HG03460 (cell line): ENCODE measurements around the gene P3H2.

ENCODE experiments used
- ATAC-seq: cut with Tn5 transposase; IDR thresholded peaks from one replicate; pipeline ENCODE4 v1.9.1; 2021; ENCODE audit not compliant: unreplicated experiment

Gene P3H2

DNA sequence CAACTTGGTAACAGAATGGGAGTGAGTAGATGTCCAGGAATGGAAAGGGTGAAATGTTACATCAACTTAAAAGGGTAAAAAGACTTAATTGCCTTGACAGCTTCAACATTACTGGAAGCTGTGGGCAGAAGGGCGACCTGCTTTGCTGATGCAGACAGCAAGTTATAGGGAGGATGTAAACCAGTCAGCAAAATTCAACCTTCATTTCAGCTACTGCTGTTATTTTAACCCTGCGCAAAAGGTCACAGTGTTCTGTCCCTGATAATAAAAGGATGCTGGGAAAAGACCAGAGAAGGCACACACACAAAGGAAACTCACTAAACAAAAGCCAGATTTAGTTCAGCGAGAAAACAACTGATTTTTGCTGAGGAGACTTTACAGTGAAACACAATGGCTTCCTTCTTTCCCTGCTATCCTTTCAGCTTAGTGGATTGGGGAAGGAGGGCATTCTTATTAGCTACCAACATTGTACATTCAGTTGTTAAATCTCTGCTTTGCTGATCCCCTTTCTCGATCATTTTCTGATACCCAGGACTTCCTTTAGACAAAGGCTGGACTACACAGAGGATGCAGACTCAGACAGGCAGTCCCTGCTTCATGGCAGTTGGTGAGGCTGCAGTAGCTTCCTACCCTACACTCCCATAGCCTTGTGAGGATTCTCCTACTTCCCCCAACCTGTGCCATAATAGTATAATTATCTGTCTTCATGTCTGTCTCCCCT is 62.0 kb downstream of the P3H2 start:
- ATAC-seq, result no peak

DNA sequence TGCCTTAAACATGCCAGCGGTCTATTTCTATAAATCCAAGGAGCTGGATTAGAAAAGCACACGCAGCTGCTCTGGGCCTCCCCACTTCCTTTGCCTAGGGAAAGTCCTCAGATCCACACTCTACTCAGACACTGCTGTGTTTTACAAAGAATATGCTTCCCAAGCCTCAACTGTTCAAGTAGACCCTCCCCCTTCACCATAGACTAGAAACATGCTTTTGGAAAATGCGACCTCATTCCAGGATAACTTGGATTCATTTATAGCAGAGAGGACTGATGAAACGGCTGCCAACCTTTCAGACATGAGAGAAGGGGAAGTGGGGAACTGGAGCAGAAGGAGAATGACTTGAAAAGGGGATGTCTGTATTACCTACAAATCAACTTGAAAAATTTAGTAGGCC is 64.0 kb downstream of the P3H2 start:
- no peak for ATAC-seq

- ATAC-seq, result no peak
Observed at GRCh38 chr3:190055773-190056172, 64.9 kb downstream of the P3H2 start.

DNA sequence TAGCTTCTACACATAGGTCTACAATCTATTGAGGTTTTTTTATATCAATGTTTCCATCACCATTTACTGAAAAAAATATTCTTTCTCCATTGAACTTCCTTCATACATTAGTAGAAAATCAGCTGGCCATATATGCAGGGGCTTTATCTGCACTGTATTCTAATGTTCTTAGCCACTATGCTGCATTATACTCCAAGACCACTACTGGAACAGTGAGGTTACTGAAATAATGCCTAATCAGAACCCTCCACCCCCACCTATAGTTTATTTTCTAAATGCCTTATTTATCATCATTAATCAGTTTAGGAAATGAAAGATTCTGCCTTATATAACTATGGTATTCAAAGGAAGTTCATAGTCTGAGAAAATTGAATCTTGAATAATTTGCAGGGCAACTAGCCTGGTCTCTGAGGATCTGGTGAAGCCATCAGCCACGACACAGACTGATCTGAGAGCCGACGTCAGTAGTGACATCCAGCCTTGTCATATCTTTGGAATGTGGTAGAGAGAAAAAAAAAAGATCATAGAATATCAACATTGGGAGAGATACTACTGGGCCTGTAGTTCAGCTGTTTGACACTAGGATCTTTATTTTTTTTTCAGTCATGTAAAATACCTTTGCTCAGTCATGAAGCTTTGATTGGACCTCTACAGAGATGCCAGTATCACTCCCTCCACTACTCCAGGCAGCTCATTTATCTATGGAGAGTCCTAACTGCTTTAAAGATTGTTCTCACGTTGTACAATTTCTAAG is 66.6 kb downstream of the P3H2 start:
- no peak for ATAC-seq

GRCh38 chr3:190051641-190052040 is 69.1 kb downstream of the P3H2 start:
- ATAC-seq, result no peak

DNA sequence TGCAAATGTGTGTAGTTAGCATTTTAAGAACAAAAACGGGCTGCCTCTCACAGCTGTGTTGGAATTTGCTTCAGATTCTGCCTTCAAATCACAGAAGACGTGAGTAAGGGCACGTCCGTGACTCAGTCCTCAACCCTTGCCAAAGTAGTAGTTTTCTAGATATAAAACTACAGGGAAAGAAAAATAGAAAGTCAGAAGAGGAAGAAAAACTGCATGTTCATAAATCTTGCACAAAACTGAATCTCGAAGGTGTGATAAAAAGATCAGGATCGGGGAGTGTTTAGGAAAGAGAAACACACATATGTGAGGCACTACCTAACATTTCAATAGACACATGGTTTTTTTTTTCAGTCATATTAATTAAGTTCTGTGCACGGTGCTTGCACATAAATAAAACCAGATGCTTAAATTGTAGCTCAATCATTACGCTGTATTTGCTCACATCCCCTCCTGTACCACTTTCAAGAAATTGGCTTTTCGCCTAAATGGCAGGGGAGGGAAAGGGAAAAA is 71.7 kb downstream of the P3H2 start:
- ATAC-seq, result no peak

GRCh38 chr3:190044974-190045373 is 75.7 kb downstream of the P3H2 start:
- no peak for ATAC-seq

- ATAC-seq, result no peak
Observed at GRCh38 chr3:190044142-190044541, 76.6 kb downstream of the P3H2 start.

DNA sequence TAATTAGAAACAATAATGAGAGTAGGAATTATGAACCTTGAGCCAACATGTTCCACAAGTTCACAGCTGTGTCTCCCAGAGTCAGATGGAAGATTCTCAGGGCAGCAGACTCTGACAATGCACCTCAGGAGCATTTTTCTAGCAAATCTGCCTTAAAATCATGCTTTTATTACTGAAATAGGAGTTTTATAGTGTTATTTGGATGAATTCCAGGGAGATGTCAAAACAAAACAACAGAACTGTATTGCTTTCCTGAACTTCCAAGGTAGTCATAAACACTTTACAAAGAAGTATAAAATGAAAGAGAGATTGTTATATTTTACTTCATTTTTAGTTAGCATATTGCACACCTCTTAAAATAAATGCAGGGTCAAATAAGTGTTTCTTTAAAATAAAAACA is 77.0 kb downstream of the P3H2 start:
- no peak for ATAC-seq

GRCh38 chr3:190042558-190042957 is 78.1 kb downstream of the P3H2 start:
- no peak for ATAC-seq

GRCh38 chr3:190041333-190042041 is 79.2 kb downstream of the P3H2 start:
- ATAC-seq, result peak; percentile 54

DNA sequence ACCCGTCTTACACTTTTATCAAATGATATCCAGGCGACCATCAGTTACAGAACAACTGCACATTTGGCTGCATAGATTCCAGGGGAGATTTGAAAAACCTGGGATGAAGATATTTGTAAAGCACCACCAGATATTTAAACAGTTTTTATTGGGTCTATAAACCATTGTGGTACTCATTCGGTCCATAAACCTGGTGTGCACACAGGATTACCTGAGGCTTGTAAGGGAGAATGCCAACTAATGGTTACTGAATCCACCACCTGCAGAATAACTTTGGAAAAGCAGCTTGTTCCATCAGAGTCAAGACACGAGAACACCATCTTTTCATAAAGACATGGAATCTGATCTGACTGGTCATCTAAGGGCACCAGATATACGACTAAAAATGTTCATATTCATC is 80.6 kb downstream of the P3H2 start:
- no peak for ATAC-seq

- no peak for ATAC-seq
Observed at GRCh38 chr3:190038050-190038933, 82.4 kb downstream of the P3H2 start.

- ATAC-seq, result no peak
Observed at GRCh38 chr3:190036631-190037030, 84.1 kb downstream of the P3H2 start.

- ATAC-seq, result no peak
Observed at GRCh38 chr3:190034446-190034845, 86.3 kb downstream of the P3H2 start.

DNA sequence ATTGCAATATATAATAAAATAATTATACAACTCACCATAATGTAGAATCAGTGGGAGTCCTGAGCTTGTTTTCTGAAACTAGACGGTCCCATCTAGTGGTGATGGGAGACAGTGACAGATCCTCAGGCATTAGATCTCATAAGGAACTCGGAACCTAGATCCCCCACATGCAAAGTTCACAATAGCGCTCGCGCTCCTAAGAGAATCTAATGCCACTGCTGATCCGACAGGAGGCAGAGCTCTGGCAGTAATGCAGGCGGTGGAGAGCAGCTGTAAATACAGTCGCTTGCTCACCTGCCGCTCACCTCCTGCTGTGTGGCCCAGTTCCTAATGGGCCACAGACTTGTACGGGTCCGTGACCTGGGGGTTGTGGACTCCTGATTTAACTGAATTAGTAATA is 87.8 kb downstream of the P3H2 start:
- ATAC-seq, result no peak

GRCh38 chr3:190031887-190032752 is 88.6 kb downstream of the P3H2 start:
- ATAC-seq, result no peak

DNA sequence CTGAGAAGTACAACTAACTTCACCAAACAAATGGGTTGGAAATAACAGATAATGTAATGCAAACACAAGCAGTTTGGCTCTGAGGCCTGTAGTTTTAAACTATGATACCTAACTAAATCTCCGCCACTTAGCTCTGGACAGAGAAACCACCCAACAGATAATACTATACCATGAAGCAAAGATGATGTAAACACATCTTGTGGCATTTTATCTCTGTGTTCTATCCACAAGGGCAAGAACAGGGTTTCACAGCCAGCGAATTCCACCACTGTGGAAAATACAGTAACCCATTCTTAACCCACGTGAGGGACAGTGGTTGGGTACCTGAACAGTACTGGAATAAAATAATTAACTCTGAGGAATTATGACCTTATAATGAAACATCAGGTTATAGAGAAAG is 93.6 kb downstream of the P3H2 start:
- no peak for ATAC-seq

DNA sequence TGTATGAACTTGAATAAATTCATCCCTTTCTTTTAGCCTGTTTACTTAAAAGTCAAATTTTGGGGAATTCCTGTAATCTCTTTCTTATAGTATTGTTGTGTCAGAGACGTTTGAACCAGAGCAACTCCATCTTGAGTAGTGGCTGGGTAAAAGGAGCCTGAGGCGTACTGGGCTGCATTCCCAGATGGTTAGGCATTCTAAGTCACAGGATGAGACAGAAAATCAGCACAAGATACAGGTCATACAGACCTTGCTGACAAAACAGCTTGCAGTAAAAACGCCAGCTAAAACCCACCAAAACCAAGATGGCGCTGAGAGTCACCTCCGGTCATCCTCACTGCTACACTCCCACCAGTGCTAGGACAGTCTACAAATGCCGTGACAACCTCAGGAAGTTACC is 94.5 kb downstream of the P3H2 start:
- no peak for ATAC-seq

DNA sequence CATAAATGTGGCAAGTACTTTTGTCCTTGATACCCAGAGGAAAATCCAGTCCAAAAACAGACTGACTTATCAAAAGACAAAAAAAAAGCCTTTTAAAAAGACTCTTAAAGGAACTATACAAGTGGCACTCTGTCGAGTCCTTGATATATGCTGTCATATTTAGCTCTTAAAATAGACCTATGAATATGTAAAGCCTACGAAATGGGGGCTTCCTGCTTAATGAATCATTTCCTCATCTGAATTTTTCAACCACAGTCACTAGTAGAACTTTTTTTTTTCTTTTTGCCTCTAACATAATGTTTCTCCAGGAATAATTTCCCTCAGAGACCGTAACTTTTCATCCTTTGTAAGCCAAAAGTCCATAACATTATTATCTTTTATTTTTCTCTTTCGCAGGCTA is 95.8 kb downstream of the P3H2 start:
- ATAC-seq, result peak; percentile 66
